Small intestine (tissue), 7 donors: ENCODE measurements around the gene MAMLD1. TPM values are rescaled to one million over a fixed set of nuclear protein-coding genes. Genes with fewer than 3 reads are reported as not detected.

ENCODE experiments used
- DNase-seq, 2 donors: peaks; one replicate each; pipeline versions ENCODE4 v3.0.0 to v3.0.0-alpha.2; 2013
- FAIRE-seq: peaks from 2 replicates; lab custom pipeline; 2012; peaks lifted over from hg19 to GRCh38; lab: Jason Lieb, UNC
- H3K27ac ChIP-seq, 3 donors: one replicate each; pipeline ENCODE4 v1.5.1; 2013; ENCODE audit warnings: low read length in 2 of 3, mild to moderate bottlenecking in 2 of 3, control low read depth in 1 of 3, inconsistent platforms in 1 of 3, low read depth in 1 of 3, moderate library complexity in 1 of 3
- H3K27me3 ChIP-seq, 3 donors: one replicate each; pipeline ENCODE4 v1.6.1; 2013; ENCODE audit warnings: low read length in 3 of 3, inconsistent platforms in 1 of 3; ENCODE audit not compliant: control insufficient read depth in 3 of 3, insufficient read depth in 3 of 3
- H3K36me3 ChIP-seq, 3 donors: one replicate each; pipeline ENCODE4 v1.6.1; 2013; ENCODE audit warnings: low read length in 3 of 3, inconsistent platforms in 1 of 3, low read depth in 1 of 3, mild to moderate bottlenecking in 1 of 3, moderate library complexity in 1 of 3; ENCODE audit not compliant: control insufficient read depth in 3 of 3, insufficient read depth in 2 of 3
- H3K4me1 ChIP-seq, 3 donors: one replicate each; pipeline ENCODE4 v1.6.1; 2013; ENCODE audit warnings: low read length in 2 of 3, inconsistent platforms in 1 of 3, low read depth in 1 of 3, mild to moderate bottlenecking in 1 of 3, moderate library complexity in 1 of 3; ENCODE audit not compliant: control insufficient read depth in 3 of 3, insufficient read depth in 2 of 3
- H3K4me3 ChIP-seq, 3 donors: one replicate each; pipeline ENCODE4 v1.5.1; 2013; ENCODE audit warnings: low read length in 3 of 3, control low read depth in 1 of 3, inconsistent platforms in 1 of 3, low read depth in 1 of 3, mild to moderate bottlenecking in 1 of 3, moderate library complexity in 1 of 3
- H3K9me3 ChIP-seq, 2 donors: one replicate each; pipeline ENCODE4 v1.6.1; 2013; ENCODE audit warnings: low read depth in 1 of 2, low read length in 1 of 2; ENCODE audit not compliant: control insufficient read depth in 2 of 2, insufficient read depth in 1 of 2
- WGBS, 3 donors: extraction: QIAGEN DNeasy Blood & Tissue Kit; methylation state at CpG; one replicate each; pipeline ENCODE4 v1.1.7; 2013; 5-methylcytosine and 5-hydroxymethylcytosine counted together
- polyA plus RNA-seq, 4 donors: library from polyadenylated mRNA; stranded (reverse) in 3 of 4; unstranded in 1 of 4; fragments of 200-250 nt in 3 of 4; fragments of 120-200 nt in 1 of 4; gene quantifications; one replicate each; pipeline versions ENCODE4 v1.2.1 to v1.2.3, GENCODE V29; 2013
- donor health status: healthy with polysubstance abuse.
- donor health status: control.
- donor health status: control.
- donor health status: Bipolar disorder and iron deficiency.
- donor health status: healthy.

MAMLD1 gene
- polyA plus RNA-seq, 4 donors: 0.81 to 2.2 (median 1.4) TPM; not detected in 1

DNA sequence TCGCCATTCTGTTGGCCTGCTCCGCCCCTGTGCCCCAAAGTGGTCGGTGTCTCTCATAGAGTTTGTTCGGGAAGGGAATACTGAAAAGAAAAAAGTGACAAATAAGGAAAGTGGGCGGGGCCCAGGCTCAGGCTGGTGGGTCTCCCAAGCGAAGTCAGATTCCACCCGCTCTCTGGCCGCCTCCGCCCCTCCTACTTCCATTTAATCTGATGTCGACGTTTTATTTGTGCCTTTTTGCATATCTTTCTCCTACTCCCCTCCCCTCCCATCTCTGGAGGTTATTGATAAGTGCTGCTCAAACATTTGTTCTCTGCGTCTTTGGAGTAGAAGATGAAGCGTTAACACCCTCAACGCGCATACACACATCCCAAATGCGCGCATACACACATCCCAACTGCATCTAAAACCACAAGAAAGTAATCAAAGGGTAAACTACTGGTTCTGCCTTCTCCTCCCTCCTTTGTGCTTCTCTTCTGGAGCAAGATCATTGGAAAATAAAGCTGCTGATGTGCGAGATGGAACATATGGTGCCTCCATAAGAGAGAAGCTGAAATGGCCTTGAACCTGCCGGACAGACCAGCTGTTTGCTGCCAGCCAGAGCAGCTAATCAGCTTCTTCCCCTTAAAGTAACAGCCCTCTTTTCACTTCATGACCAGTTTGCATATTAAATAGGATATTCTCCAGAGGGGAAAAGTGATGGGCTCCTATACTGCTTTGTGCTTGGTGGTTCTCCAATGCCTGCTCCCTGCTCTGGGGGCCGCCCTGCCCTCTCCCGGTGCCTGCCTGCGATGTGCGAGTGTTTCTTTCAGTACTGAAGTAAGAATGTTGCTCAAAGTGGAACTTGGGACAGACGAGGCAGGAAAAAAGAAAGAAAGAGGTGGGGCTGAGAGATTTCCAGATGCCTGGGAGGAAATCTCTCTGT, 3.1 kb downstream of the MAMLD1 start:
- Histone ChIP-seq H3K4me3 (peak overlapping the region in 2 of 3 donors; percentile 58 to 62), H3K9me3 (no peaks in the 10 kb centered on the region), H3K27me3 (peaks cover 0 to 19% (median 3%) of the 10 kb centered on the region in 3 donors), H3K27ac (peak overlapping the region in 2 of 3 donors; percentile 73 to 85), H3K4me1 (peaks cover 0 to 9% (median 0%) of the 10 kb centered on the region in 3 donors), H3K36me3 (no peaks in the 10 kb centered on the region)
- FAIRE-seq: no peak
- WGBS, 3 donors: 2 to 36% (median 9%) methylated on average over 24 of the region's 24 CpGs
- DNase-seq: peak in 1 of 2 donors; percentile 44

DNA sequence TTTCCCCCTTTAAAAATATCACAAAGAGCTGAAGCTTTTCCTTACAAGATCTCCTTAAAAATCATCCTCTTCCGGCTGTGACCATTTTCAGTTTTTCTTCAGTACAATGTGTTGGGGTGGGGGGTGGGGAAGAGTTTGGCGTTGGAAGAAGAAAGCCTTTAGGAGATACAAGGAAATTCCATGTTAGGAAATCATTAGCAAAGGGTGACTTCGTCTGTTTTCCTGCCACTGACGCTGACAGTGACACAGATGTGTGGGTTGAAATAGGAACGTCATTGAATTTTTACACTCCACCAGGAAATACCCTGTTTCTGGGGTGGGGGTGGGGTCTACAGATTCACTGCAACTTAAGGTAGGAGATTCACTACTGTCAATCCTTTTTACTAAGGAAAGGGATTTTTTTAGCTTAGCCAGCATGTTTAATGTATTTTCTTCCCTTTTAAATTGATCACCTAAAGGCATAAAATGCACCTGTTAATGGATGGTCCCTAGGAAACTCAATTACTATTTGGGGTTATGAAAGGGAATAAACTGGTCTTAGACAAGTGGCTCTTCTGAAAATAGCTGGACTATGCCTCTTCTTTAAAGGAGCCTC, 3.9 kb downstream of the MAMLD1 start:
- Histone ChIP-seq H3K27ac (peak overlapping the region in 2 of 3 donors; percentile 73 to 85), H3K4me3 (peak overlapping the region in 1 of 3 donors; percentile 58), H3K27me3 (peaks cover 0 to 11% (median 2%) of the 10 kb centered on the region in 3 donors), H3K4me1 (peaks cover 0 to 1% (median 0%) of the 10 kb centered on the region in 3 donors), H3K9me3 (no peaks in the 10 kb centered on the region), H3K36me3 (no peaks in the 10 kb centered on the region)
- 2 to 38% (median 5%) methylated on average over 5 of the region's 5 CpGs for WGBS, 3 donors
- DNase-seq (peak in 1 of 2 donors; percentile 42), FAIRE-seq (no peak)

DNA sequence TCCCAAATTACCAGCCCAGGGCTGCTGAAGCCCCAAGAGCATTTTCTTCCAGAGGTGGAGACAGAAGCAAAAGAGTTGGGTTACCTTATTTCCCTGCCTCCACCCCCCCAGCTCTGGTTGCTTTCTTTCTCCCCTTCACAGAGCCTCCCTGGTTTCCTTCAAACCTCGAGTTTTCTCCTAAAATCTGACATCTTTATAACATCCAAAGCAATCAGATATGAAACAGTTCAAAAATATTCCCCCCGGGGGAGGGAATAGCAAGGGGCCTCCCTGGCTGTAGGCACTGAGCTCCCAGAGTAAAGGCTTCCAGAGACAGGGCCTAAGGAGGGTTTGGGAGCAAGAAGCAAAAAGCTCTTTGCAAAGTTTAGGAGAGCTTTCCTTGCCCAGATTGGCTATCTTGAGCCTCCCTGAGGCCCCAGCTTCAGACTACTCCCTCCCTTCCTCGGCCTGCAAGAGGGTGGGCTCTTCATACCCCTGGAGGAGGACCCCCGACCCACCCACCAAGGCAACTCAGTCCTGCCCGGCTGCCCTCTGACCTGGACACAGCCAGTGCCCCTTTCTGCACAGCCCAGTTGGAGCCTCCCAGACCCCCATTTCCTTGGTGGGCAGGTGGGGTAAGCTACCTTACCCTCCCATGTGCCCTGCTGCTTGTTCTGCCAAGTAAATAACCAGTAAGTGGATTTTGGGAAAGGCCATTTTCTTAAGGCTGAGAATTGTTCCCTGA, 7.6 kb downstream of the MAMLD1 start:
- H3K27ac ChIP-seq: no peak overlapping the region
- H3K27me3 ChIP-seq: no peaks in the 10 kb centered on the region
- 52 to 75% (median 71%) methylated on average over 4 to 5 of the region's 5 CpGs for WGBS, 3 donors
- no peaks in the 10 kb centered on the region for H3K4me1 ChIP-seq
- H3K9me3 ChIP-seq: no peaks in the 10 kb centered on the region
- DNase-seq (no peak), FAIRE-seq (no peak)
- H3K4me3 ChIP-seq: no peak overlapping the region
- H3K36me3 ChIP-seq: no peaks in the 10 kb centered on the region

DNA sequence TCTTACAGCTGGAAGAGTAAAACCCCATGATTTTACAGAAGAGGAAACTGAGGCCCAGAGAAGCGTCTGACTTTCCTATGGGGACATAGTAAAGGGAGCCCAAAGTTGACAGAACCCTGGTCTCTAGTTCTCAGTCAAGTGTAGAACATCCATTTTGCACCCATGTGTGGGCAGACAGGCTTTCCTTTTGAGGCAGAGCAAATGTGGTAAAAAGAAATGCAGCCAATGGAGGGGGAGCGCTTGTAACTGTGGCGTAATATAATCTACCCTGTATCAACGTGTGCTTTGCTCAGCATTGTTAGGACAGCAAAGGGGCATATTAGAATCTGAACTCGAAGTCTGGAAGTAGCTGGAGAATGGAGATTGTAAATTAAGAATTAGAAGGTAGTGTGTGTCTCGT, 8.8 kb downstream of the MAMLD1 start:
- no peak overlapping the region for H3K27ac ChIP-seq
- H3K4me3 ChIP-seq: no peak overlapping the region
- 62 to 84% (median 79%) methylated on average over 6 of the region's 6 CpGs for WGBS, 3 donors
- no peaks in the 10 kb centered on the region for H3K9me3 ChIP-seq
- no peaks in the 10 kb centered on the region for H3K27me3 ChIP-seq
- FAIRE-seq (no peak), DNase-seq (no peak)
- no peaks in the 10 kb centered on the region for H3K4me1 ChIP-seq
- H3K36me3 ChIP-seq: no peaks in the 10 kb centered on the region

DNA sequence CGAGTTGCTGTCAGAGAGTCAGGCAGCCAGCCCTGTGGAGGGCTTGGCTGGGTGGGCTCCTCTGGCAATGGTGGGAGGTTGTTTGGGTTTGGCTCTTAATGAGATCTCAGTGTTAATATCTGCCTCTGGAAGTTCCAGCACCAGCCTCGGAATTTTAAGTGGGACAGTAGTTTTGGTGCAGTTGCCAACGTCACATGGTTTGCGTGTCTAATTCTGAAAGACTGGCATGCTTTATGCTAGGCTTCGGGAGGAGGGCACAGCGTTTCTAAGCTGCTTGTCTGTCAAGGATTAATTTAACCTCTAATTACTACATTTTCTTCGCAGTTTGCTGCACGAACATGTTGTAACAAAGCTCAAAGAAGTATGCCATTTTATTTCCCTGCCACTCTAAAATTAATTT, 9.2 kb downstream of the MAMLD1 start:
- no peaks in the 10 kb centered on the region for H3K36me3 ChIP-seq
- no peaks in the 10 kb centered on the region for H3K9me3 ChIP-seq
- H3K27me3 ChIP-seq: no peaks in the 10 kb centered on the region
- no peak overlapping the region for H3K4me3 ChIP-seq
- DNase-seq: no peak
- H3K4me1 ChIP-seq: no peaks in the 10 kb centered on the region
- no peak overlapping the region for H3K27ac ChIP-seq
- WGBS, 3 donors: 76 to 82% (median 80%) methylated on average over 8 of the region's 8 CpGs
- no peak for FAIRE-seq

DNA sequence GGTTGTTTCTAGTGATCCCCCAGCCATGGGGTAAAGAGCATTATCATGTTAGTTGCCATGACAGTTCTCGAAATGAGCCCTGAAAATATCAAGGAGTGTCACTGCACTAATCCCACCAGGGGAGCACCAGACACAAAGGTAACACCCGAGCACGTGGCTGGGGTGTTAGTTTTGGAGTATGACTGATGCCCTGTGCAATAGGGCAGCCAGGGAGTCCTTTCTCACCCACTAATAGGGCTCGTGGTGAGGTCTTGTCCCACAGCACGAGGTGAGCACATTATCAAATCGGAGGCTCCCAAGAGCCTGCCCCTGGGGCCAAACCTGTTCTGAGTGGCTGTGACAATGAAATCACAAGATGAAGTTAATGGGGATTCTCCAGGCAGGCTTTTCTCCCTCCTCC, 9.6 kb downstream of the MAMLD1 start:
- no peaks in the 10 kb centered on the region for H3K9me3 ChIP-seq
- WGBS, 3 donors: 66 to 80% (median 72%) methylated on average over 6 of the region's 6 CpGs

DNA sequence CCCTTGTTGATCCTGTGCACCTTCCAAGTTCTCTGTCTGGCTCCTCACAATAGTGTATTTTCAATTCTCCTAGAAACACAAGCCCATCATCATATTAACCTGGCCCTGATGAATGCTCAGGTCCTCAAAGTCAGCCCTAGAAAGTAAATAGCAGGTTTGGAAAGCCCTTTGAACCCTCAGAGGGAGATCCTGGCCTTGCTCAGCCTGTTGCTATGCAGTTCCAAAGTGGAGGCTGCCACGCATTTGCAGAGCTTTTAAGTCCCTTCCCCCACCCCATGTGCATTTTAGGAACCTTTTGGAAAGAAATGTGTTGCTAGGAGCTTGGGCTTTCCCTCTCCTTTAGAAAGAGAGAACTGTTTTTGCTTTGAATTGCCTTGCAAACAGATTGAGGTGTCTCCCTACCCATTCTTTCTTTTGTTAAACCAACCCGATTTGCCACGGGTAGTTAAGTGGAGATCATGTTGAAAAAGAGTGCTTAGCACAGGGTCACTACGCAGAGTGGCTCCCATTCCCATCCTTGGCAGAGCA, 12.2 kb downstream of the MAMLD1 start:
- 56 to 74% (median 69%) methylated on average over 4 of the region's 4 CpGs for WGBS, 3 donors
- Histone ChIP-seq H3K4me3 (no peak overlapping the region), H3K9me3 (no peaks in the 10 kb centered on the region), H3K4me1 (no peaks in the 10 kb centered on the region), H3K27ac (no peak overlapping the region), H3K27me3 (no peaks in the 10 kb centered on the region), H3K36me3 (no peaks in the 10 kb centered on the region)
- no peak for DNase-seq
- no peak for FAIRE-seq

More for the DNA sequence above, 9.6 kb downstream of the MAMLD1 start:
- no peak for DNase-seq
- H3K27ac ChIP-seq: no peak overlapping the region
- no peaks in the 10 kb centered on the region for H3K27me3 ChIP-seq
- no peaks in the 10 kb centered on the region for H3K36me3 ChIP-seq
- no peak overlapping the region for H3K4me3 ChIP-seq
- H3K4me1 ChIP-seq: no peaks in the 10 kb centered on the region
- no peak for FAIRE-seq

DNA sequence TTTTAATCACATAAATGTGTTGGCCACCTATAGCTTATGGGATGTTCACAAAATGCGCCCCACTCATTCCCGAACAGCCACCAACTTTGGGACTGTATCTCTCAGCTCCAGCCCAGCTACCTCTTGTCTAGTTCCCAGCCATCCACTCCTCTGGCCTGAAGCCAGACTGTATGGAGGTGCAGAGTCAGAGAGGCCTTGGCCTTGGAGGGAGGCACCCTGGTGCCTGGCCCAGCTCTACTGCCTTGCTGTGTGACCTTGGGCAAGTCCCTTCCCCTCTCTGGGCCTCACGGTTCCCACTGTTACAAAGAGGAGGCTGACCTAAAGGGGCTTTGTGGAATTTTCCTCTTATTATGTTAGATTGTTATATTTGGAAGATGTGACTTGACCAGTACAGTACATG, 13.9 kb downstream of the MAMLD1 start:
- Histone ChIP-seq H3K36me3 (no peaks in the 10 kb centered on the region), H3K27ac (no peak overlapping the region), H3K27me3 (no peaks in the 10 kb centered on the region), H3K4me3 (no peak overlapping the region), H3K9me3 (no peaks in the 10 kb centered on the region), H3K4me1 (no peaks in the 10 kb centered on the region)
- 65 to 84% (median 66%) methylated on average over 3 of the region's 3 CpGs for WGBS, 3 donors
- DNase-seq (no peak), FAIRE-seq (no peak)
